HepG2 (cell line): ENCODE measurements around the gene PALMD. TPM values are rescaled to one million over a fixed set of nuclear protein-coding genes. Genes with fewer than 3 reads are reported as not detected.

Experiments used
- ATAC-seq: fragments of 200-7000 bp; cut with Tn5 transposase; 3 replicates; pipeline ENCODE4 v1.9.1; 2020; ENCODE audit warnings: mild to moderate bottlenecking, moderate library complexity
- BruUV-seq: library from RNA; stranded (reverse); fragments of 400-500 nt; replicated peaks from 2 replicates; lab custom pipeline; 2021; lab: Mats Ljungman, UMichigan
- CTCF ChIA-PET: fragments of 300-600 bp; formaldehyde crosslinking; extraction: SDS; loops from one replicate; lab custom pipeline; 2021; ENCODE audit warnings: low total read pairs, inconsistent platforms, low intra/inter-chr PET ratio; lab: Yijun Ruan, JAX
- POLR2A ChIA-PET: fragments of 350-600 bp; sonication (Branson Sonifier 250); formaldehyde crosslinking; loops from one replicate; lab custom pipeline; 2020; ENCODE audit warnings: antibody characterized with exemption, inconsistent platforms; lab: Yijun Ruan, JAX
- DNase-seq: peaks from one replicate; pipeline ENCODE4 v3.0.0-alpha.2; 2015; ENCODE audit warnings: low spot score
- FAIRE-seq: peaks from 3 replicates; lab custom pipeline; 2011; peaks lifted over from hg19 to GRCh38; lab: Jason Lieb, UNC
- H2AFZ ChIP-seq: one replicate; pipeline ENCODE4 v1.6.1; 2011; ENCODE audit warnings: low read length, inconsistent platforms
- H3K27ac ChIP-seq: fragments of 300-600 bp; 3 replicates; pipeline ENCODE4 v1.8.0; 2011; ENCODE audit warnings: mixed run types, mild to moderate bottlenecking, mixed read lengths, low read length, inconsistent platforms; ENCODE audit not compliant: insufficient read depth; ENCODE audit errors: extremely low read length
- H3K27me3 ChIP-seq, 2 experiments: fragments of 200-600 bp in 1 of 2; 2 replicates in 1 of 2; 3 replicates in 1 of 2; pipeline versions ENCODE4 v1.6.0 to v1.8.0; 2011; ENCODE audit warnings: low read length in 2 of 2, mild to moderate bottlenecking in 2 of 2, moderate library complexity in 2 of 2, inconsistent platforms in 1 of 2; ENCODE audit not compliant: insufficient read depth in 2 of 2, control insufficient read depth in 1 of 2
- H3K36me3 ChIP-seq, 2 experiments: fragments of 200-600 bp in 1 of 2; replicated peaks in 1 of 2; 2 replicates in 1 of 2; 3 replicates in 1 of 2; pipeline versions ENCODE4 v1.5.1 to v1.8.0; 2011; ENCODE audit warnings: low read length in 2 of 2, inconsistent platforms in 1 of 2; ENCODE audit not compliant: insufficient read depth in 2 of 2, control insufficient read depth in 1 of 2
- H3K4me1 ChIP-seq: 2 replicates; pipeline ENCODE4 v1.5.1; 2012; ENCODE audit warnings: low read length, inconsistent platforms; ENCODE audit not compliant: insufficient read depth
- H3K4me2 ChIP-seq: 2 replicates; pipeline ENCODE4 v1.6.0; 2011; ENCODE audit warnings: low read depth, low read length, inconsistent platforms
- H3K4me3 ChIP-seq, 3 experiments: fragments of 200-600 bp in 1 of 3; sonication (generic), shearing (Covaris generic) in 1 of 3; replicated peaks in 1 of 3; 2 replicates each; pipeline ENCODE4 v1.5.1; 2011 to 2016; ENCODE audit warnings: low read length in 3 of 3, inconsistent platforms in 2 of 3, low read depth in 2 of 3, mild to moderate bottlenecking in 2 of 3, control low read depth in 1 of 3, mixed read lengths in 1 of 3; ENCODE audit not compliant: insufficient read depth in 1 of 3
- H3K79me2 ChIP-seq: one replicate; pipeline ENCODE4 v1.6.1; 2011; ENCODE audit warnings: low read length, inconsistent platforms; ENCODE audit not compliant: insufficient read depth
- H3K9ac ChIP-seq: 2 replicates; pipeline ENCODE4 v1.6.0; 2011; ENCODE audit warnings: mild to moderate bottlenecking, low read depth, low read length, inconsistent platforms; ENCODE audit not compliant: insufficient read depth
- H3K9me3 ChIP-seq: 2 replicates; pipeline ENCODE4 v1.5.1; 2012; ENCODE audit warnings: mild to moderate bottlenecking, low read length
- H4K20me1 ChIP-seq: 2 replicates; pipeline ENCODE4 v1.6.0; 2011; ENCODE audit warnings: inconsistent platforms, mild to moderate bottlenecking, low read length, moderate library complexity; ENCODE audit not compliant: insufficient read depth
- CEBPB ChIP-seq: IDR thresholded peaks from 2 replicates; pipeline ENCODE4 v1.6.1; 2011; ENCODE audit warnings: low read depth, low read length, improper control_type of control experiment, borderline replicate concordance
- CEBPG ChIP-seq: IDR thresholded peaks from 2 replicates; pipeline ENCODE4 v1.6.1; 2016
- DDIT3 ChIP-seq: sonication (generic); formaldehyde crosslinking; IDR thresholded peaks from 2 replicates; pipeline ENCODE4 v1.4.0; 2020; ENCODE audit warnings: mild to moderate bottlenecking, missing genetic modification reagents
- HNRNPH1 ChIP-seq: fragments of 200-400 bp; formaldehyde crosslinking; optimal IDR thresholded peaks from 2 replicates; pipeline ENCODE3; 2017; ENCODE audit warnings: mild to moderate bottlenecking, low read depth, low read length
- ISL2 ChIP-seq: sonication (generic); formaldehyde crosslinking; IDR thresholded peaks from 2 replicates; pipeline ENCODE4 v1.5.0; 2020; ENCODE audit warnings: missing genetic modification reagents
- MAFK ChIP-seq, 2 experiments: IDR thresholded peaks in 1 of 2; conservative IDR thresholded peaks in 1 of 2; 2 replicates each; pipeline ENCODE4 v1.6.1; 2011; ENCODE audit warnings: improper control_type of control experiment in 2 of 2, low read length in 2 of 2
- SPEN ChIP-seq: sonication (generic); formaldehyde crosslinking; IDR thresholded peaks from 2 replicates; pipeline ENCODE4 v1.5.1; 2020; ENCODE audit warnings: low read depth, mild to moderate bottlenecking, missing genetic modification reagents
- ZMYM4 ChIP-seq: sonication (generic); formaldehyde crosslinking; IDR thresholded peaks from 2 replicates; pipeline ENCODE4 v1.8.1; 2023; ENCODE audit warnings: mild to moderate bottlenecking, missing genetic modification reagents
- ZNF121 ChIP-seq: sonication (generic); formaldehyde crosslinking; IDR thresholded peaks from 2 replicates; pipeline ENCODE4 v1.5.0; 2020; ENCODE audit warnings: mild to moderate bottlenecking, missing genetic modification reagents
- WGBS: methylation state at CpG from one replicate; pipeline ENCODE4 v1.1.6; 2017; ENCODE audit warnings: low lambda C conversion rate; 5-methylcytosine and 5-hydroxymethylcytosine counted together
- in situ Hi-C: cut with HindIII; loops from 2 replicates; pipeline ENCODE4 v1.10.0; 2017; ENCODE audit warnings: low pct_unique_long_range_greater_than_20kb; ENCODE audit not compliant: extremely low pct_ligation_motif_present
- intact Hi-C: fragments of 100-400 bp; cut with micrococcal nuclease; formaldehyde crosslinking; loops from one replicate; pipeline ENCODE4 v1.10.0; 2022; ENCODE audit not compliant: unreplicated experiment
- polyA plus RNA-seq, 8 experiments: library from polyadenylated mRNA; depleted of rRNA in 3 of 8; stranded (reverse) in 7 of 8; unstranded in 1 of 8; fragments of >200 nt; fragmentation: Illumina TruSeq in 4 of 8; extraction: Trizol in 4 of 8; gene quantifications; 2 replicates each; pipeline versions ENCODE4 v1.2.1 to v1.2.3, GENCODE V29; 2011 to 2016; ENCODE audit warnings: low read depth in 4 of 8, missing spikeins in 1 of 8, mixed read lengths in 1 of 8; ENCODE audit not compliant: insufficient read depth in 1 of 8
- total RNA-seq, 5 experiments: library from RNA; depleted of rRNA; stranded (reverse); fragments of >200 nt; fragmentation: Illumina TruSeq; extraction: Trizol; gene quantifications; 2 replicates each; pipeline ENCODE4 v1.2.3, GENCODE V29; 2016; ENCODE audit warnings: low read depth in 1 of 5

The PALMD gene
- total and polyA plus RNA-seq, 2 of the 13 experiments (the other 11 are each of a cell fraction or from before 2014, with no cell fraction given), result 5.5 to 31.1 TPM

- no peak overlapping the region for H3K9ac ChIP-seq
- DNase-seq (no peak), FAIRE-seq (no peak), ATAC-seq (no peak)
- no peaks in the 10 kb centered on the region for H3K36me3 ChIP-seq
- H4K20me1 ChIP-seq, result no peaks in the 10 kb centered on the region
- 98% methylated on average over 8 of the region's 8 CpGs for WGBS
- no peak overlapping the region for H2AFZ ChIP-seq
- intact Hi-C loops (no loop called here), in situ Hi-C loops (no loop called here)
- ChIA-PET POLR2A (no interaction called here), CTCF (no interaction called here)
- no peak overlapping the region for H3K27ac ChIP-seq
- no TSS peak for BruUV-seq
- H3K9me3 ChIP-seq, result no peaks in the 10 kb centered on the region
- 0 out of 2 replicates have a peak, but pooled peaks cover 11% of the 10 kb centered on the region for H3K4me1 ChIP-seq
- H3K4me2 ChIP-seq, result no peak overlapping the region
- H3K27me3 ChIP-seq, result no peaks in the 10 kb centered on the region
- no peaks in the 10 kb centered on the region for H3K79me2 ChIP-seq
- TF ChIP-seq HNRNPH1 (no peak), SPEN (CRISPR knock-in tag) (no peak), MAFK (conservative IDR thresholded peaks at IDR 0.05 in 1 of 2, IDR thresholded peaks at IDR 0.05 in 1 of 2; ENCODE audit: low read length in 2 of 2) (peak; percentile 49; a peak in 3 of 4 replicates)
- H3K4me3 ChIP-seq, result no peak overlapping the region
Observed at GRCh38 chr1:99621340-99621901, 24.5 kb upstream of the PALMD start.

GRCh38 chr1:99622702-99623347, 23.1 kb upstream of the PALMD start:
- Histone ChIP-seq H3K4me2 (no peak overlapping the region), H3K4me1 (0 out of 2 replicates have a peak, but pooled peaks cover 11% of the 10 kb centered on the region), H4K20me1 (no peaks in the 10 kb centered on the region), H2AFZ (no peak overlapping the region), H3K27me3 (no peaks in the 10 kb centered on the region), H3K27ac (no peak overlapping the region), H3K4me3 (no peak overlapping the region), H3K79me2 (no peaks in the 10 kb centered on the region), H3K36me3 (no peaks in the 10 kb centered on the region), H3K9ac (no peak overlapping the region), H3K9me3 (no peaks in the 10 kb centered on the region)
- POLR2A ChIA-PET, result no interaction called here
- peak; percentile 63 for ATAC-seq
- DNase-seq, result peak; percentile 27
- no peak for FAIRE-seq
- CTCF ChIA-PET, result no interaction called here
- intact Hi-C loops (no loop called here), in situ Hi-C loops (no loop called here)
- peak; percentile 19; the same call in 1 of the 2 replicates for TF ChIP-seq ZMYM4 (CRISPR knock-in tag)
- no peak for TF ChIP-seq ISL2 (CRISPR knock-in tag)
- TF ChIP-seq ZNF121, result peak; percentile 63
- TF ChIP-seq DDIT3 (CRISPR knock-in tag), result no peak
- peak; percentile 43; the same call in 1 of the 2 replicates for TF ChIP-seq CEBPB
- peak; percentile 60; the same call in 1 of the 2 replicates for TF ChIP-seq CEBPG (CRISPR knock-in tag)
- 37% methylated on average over 4 of the region's 4 CpGs for WGBS
- BruUV-seq, result no TSS peak
